HL-60 (cell line): ENCODE results near the gene CASS4.

Experiments
- TF ChIP-seq, protein P1 (sequence below): IDR thresholded peaks from one replicate; pipeline ENCODE4 v1.5.1; 2011; ENCODE audit warnings: low read length, control low read depth, inconsistent platforms; ENCODE audit not compliant: insufficient read depth
- TF ChIP-seq, protein P2 (sequence below): IDR thresholded peaks from 2 replicates; pipeline ENCODE4 v1.6.1; 2012; ENCODE audit warnings: low read depth; ENCODE audit not compliant: insufficient replicate concordance

DNA sequence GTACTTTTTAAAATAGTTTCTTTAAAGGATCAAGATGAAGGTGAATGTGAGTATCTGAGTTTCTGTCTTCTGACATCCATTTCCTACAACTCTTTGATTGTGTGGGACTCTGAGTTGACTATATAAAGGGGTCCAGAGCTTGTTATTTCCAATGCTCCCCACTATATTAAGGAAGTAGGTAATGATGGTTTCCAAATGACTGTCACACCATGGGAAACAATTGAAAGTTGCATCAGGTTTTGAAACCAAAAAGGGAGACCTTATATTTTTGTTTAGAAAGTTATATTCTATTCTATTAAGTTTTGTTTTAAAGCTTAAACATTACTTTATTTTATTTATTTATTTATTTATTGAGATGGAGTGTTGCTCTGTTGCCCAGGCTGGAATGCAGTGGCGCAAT lies 11.2 kb downstream of the CASS4 start:
- TF ChIP-seq, protein P1, sequence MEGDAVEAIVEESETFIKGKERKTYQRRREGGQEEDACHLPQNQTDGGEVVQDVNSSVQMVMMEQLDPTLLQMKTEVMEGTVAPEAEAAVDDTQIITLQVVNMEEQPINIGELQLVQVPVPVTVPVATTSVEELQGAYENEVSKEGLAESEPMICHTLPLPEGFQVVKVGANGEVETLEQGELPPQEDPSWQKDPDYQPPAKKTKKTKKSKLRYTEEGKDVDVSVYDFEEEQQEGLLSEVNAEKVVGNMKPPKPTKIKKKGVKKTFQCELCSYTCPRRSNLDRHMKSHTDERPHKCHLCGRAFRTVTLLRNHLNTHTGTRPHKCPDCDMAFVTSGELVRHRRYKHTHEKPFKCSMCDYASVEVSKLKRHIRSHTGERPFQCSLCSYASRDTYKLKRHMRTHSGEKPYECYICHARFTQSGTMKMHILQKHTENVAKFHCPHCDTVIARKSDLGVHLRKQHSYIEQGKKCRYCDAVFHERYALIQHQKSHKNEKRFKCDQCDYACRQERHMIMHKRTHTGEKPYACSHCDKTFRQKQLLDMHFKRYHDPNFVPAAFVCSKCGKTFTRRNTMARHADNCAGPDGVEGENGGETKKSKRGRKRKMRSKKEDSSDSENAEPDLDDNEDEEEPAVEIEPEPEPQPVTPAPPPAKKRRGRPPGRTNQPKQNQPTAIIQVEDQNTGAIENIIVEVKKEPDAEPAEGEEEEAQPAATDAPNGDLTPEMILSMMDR, result no peak
- TF ChIP-seq, protein P2, sequence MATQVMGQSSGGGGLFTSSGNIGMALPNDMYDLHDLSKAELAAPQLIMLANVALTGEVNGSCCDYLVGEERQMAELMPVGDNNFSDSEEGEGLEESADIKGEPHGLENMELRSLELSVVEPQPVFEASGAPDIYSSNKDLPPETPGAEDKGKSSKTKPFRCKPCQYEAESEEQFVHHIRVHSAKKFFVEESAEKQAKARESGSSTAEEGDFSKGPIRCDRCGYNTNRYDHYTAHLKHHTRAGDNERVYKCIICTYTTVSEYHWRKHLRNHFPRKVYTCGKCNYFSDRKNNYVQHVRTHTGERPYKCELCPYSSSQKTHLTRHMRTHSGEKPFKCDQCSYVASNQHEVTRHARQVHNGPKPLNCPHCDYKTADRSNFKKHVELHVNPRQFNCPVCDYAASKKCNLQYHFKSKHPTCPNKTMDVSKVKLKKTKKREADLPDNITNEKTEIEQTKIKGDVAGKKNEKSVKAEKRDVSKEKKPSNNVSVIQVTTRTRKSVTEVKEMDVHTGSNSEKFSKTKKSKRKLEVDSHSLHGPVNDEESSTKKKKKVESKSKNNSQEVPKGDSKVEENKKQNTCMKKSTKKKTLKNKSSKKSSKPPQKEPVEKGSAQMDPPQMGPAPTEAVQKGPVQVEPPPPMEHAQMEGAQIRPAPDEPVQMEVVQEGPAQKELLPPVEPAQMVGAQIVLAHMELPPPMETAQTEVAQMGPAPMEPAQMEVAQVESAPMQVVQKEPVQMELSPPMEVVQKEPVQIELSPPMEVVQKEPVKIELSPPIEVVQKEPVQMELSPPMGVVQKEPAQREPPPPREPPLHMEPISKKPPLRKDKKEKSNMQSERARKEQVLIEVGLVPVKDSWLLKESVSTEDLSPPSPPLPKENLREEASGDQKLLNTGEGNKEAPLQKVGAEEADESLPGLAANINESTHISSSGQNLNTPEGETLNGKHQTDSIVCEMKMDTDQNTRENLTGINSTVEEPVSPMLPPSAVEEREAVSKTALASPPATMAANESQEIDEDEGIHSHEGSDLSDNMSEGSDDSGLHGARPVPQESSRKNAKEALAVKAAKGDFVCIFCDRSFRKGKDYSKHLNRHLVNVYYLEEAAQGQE, result no peak
